RCC 7860 (cell line): ENCODE results near the gene KRTAP10-10.
"Not testable (repeated sequence)": the region's sequence is repeated elsewhere in the genome, so short reads cannot be mapped to it uniquely, and the experiment has no call there.

Experiments used
- DNase-seq: peaks from one replicate; pipeline ENCODE4 v3.0.0-alpha.2; 2015; ENCODE audit warnings: low spot score
- FAIRE-seq: peaks from 2 replicates; lab custom pipeline; 2012; peaks lifted over from hg19 to GRCh38; lab: Jason Lieb, UNC

The KRTAP10-10 gene

GRCh38 chr21:44671911-44672310, 34.8 kb downstream of the KRTAP10-10 start:
- FAIRE-seq (no peak), DNase-seq (no peak)

- DNase-seq (no peak), FAIRE-seq (no peak)
Measured at GRCh38 chr21:44677881-44678280, 40.7 kb downstream of the KRTAP10-10 start.

- DNase-seq, result no peak
- no peak for FAIRE-seq
Measured at GRCh38 chr21:44681152-44681551, 44.0 kb downstream of the KRTAP10-10 start.

GRCh38 chr21:44681861-44682579, 44.9 kb downstream of the KRTAP10-10 start, which contains the start of gene KRTAP12-1:
Gene KRTAP12-1 (minus strand): TSS chr21:44682163. CDS start chr21:44682123, 40 bp downstream.
- DNase-seq (no peak), FAIRE-seq (no peak)

GRCh38 chr21:44682580-44683151, 45.5 kb downstream of the KRTAP10-10 start:
- no peak for DNase-seq
- no peak for FAIRE-seq

GRCh38 chr21:44684077-44684476, 46.9 kb downstream of the KRTAP10-10 start:
- FAIRE-seq, result no peak

GRCh38 chr21:44684483-44684882, 47.3 kb downstream of the KRTAP10-10 start:
- no peak for FAIRE-seq

More at GRCh38 chr21:44684077-44684476, 46.9 kb downstream of the KRTAP10-10 start:
- no peak for DNase-seq

GRCh38 chr21:44685050-44685449, 47.9 kb downstream of the KRTAP10-10 start:
- DNase-seq, FAIRE-seq: not testable (repeated sequence)

More at GRCh38 chr21:44684483-44684882, 47.3 kb downstream of the KRTAP10-10 start:
- DNase-seq, result no peak

- DNase-seq, result no peak
- FAIRE-seq, result no peak
Measured at GRCh38 chr21:44686000-44686781, 49.0 kb downstream of the KRTAP10-10 start.

- FAIRE-seq, result no peak
- no peak for DNase-seq
Measured at GRCh38 chr21:44686843-44687561, 49.8 kb downstream of the KRTAP10-10 start.

GRCh38 chr21:44687671-44688070, 50.5 kb downstream of the KRTAP10-10 start:
- DNase-seq (no peak), FAIRE-seq (no peak)
